LNCAP (cell line): ENCODE results near the gene PDE6A.

ENCODE experiments used
- TF ChIP-seq, protein P1 (sequence below): fragments of 450-650 bp; IDR thresholded peaks from 2 replicates; pipeline ENCODE4 v1.5.1; 2017; ENCODE audit warnings: mild to moderate bottlenecking

PDE6A gene

GRCh38 chr5:149817539-149818060, 127.0 kb downstream of the PDE6A start:
- TF ChIP-seq, protein P1, sequence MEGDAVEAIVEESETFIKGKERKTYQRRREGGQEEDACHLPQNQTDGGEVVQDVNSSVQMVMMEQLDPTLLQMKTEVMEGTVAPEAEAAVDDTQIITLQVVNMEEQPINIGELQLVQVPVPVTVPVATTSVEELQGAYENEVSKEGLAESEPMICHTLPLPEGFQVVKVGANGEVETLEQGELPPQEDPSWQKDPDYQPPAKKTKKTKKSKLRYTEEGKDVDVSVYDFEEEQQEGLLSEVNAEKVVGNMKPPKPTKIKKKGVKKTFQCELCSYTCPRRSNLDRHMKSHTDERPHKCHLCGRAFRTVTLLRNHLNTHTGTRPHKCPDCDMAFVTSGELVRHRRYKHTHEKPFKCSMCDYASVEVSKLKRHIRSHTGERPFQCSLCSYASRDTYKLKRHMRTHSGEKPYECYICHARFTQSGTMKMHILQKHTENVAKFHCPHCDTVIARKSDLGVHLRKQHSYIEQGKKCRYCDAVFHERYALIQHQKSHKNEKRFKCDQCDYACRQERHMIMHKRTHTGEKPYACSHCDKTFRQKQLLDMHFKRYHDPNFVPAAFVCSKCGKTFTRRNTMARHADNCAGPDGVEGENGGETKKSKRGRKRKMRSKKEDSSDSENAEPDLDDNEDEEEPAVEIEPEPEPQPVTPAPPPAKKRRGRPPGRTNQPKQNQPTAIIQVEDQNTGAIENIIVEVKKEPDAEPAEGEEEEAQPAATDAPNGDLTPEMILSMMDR, result no peak

GRCh38 chr5:149816661-149817060, 127.9 kb downstream of the PDE6A start:
- TF ChIP-seq, protein P1, result no peak

DNA sequence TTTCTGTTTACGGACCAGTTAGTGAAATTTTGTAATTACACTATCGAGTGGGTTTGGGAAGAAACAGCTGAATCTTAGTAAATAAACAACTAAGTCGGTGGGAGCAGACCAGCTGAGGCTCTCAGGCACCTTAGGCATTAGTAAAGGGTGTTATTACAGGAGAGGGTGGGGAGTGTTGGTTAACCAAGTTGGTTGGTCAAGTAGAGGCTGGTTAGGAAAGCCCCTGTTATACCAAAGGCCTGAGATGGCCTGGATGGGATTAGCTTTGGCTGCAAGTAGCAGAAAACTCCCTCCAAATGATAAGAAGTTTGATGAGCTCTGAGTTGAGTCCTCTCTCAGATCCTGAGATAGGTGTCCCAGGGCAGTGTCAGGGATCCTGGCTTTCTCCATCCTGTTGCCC, 133.1 kb downstream of the PDE6A start:
- TF ChIP-seq, protein P1, result no peak

GRCh38 chr5:149810856-149811255, 133.7 kb downstream of the PDE6A start:
- TF ChIP-seq, protein P1, result no peak

GRCh38 chr5:149809931-149810691, 134.5 kb downstream of the PDE6A start:
- TF ChIP-seq, protein P1, result no peak

GRCh38 chr5:149808264-149808982, 136.2 kb downstream of the PDE6A start:
- TF ChIP-seq, protein P1, result no peak
